GM23338 (cell line): ENCODE results near the gene EHD2. TPM values are rescaled to one million over a fixed set of nuclear protein-coding genes. Genes with fewer than 3 reads are reported as not detected.
A peak's percentile ranks its signal among the peaks of the same experiment; 100 is the strongest.

Source experiments
- ATAC-seq: fragments of 200-7000 bp; cut with Tn5 transposase; 3 replicates; pipeline ENCODE4 v1.9.1; 2020
- DNase-seq: peaks from one replicate; pipeline ENCODE4 v3.0.0-alpha.2; 2015; ENCODE audit warnings: low spot score
- H2AFZ ChIP-seq: fragments of 200-600 bp; sonication (generic); 2 replicates; pipeline ENCODE4 v1.8.0; 2016; ENCODE audit warnings: antibody characterized with exemption, mild to moderate bottlenecking, moderate library complexity
- H3F3A ChIP-seq: fragments of 200-600 bp; sonication (generic); replicated peaks from 2 replicates; pipeline ENCODE4 v1.8.0; 2017; ENCODE audit warnings: antibody characterized with exemption, mixed run types, low read depth
- H3K27ac ChIP-seq: fragments of 200-600 bp; sonication (generic); 2 replicates; pipeline ENCODE4 v1.6.1; 2016; ENCODE audit warnings: low read depth
- H3K27me3 ChIP-seq: fragments of 200-600 bp; sonication (generic); 2 replicates; pipeline ENCODE4 v1.8.0; 2016; ENCODE audit warnings: mild to moderate bottlenecking, mixed run types, moderate library complexity; ENCODE audit not compliant: insufficient read depth
- H3K36me3 ChIP-seq: fragments of 200-600 bp; sonication (generic); 2 replicates; pipeline ENCODE4 v1.8.0; 2016; ENCODE audit warnings: mild to moderate bottlenecking; ENCODE audit not compliant: insufficient read depth
- H3K4me1 ChIP-seq: fragments of 200-600 bp; sonication (generic); 2 replicates; pipeline ENCODE4 v1.8.0; 2016; ENCODE audit warnings: mild to moderate bottlenecking, moderate library complexity; ENCODE audit not compliant: insufficient read depth
- H3K4me2 ChIP-seq: fragments of 200-600 bp; sonication (generic); 2 replicates; pipeline ENCODE4 v1.7.1; 2017; ENCODE audit warnings: mixed run types
- H3K4me3 ChIP-seq: fragments of 200-600 bp; sonication (generic); 2 replicates; pipeline ENCODE4 v1.6.1; 2016; ENCODE audit warnings: mixed run types
- H3K79me2 ChIP-seq: fragments of 200-600 bp; sonication (generic); replicated peaks from 2 replicates; pipeline ENCODE4 v1.8.0; 2017; ENCODE audit warnings: mild to moderate bottlenecking; ENCODE audit not compliant: insufficient read depth
- H3K9me2 ChIP-seq: fragments of 200-600 bp; sonication (generic); 2 replicates; pipeline ENCODE4 v1.8.0; 2017; ENCODE audit not compliant: insufficient read depth
- H4K20me1 ChIP-seq: fragments of 200-600 bp; sonication (generic); replicated peaks from 2 replicates; pipeline ENCODE4 v1.8.0; 2017; ENCODE audit warnings: mild to moderate bottlenecking; ENCODE audit not compliant: insufficient read depth
- H3K27ac Mint-ChIP-seq: 2 replicates; pipeline ENCODE4 v1.8.0; 2020; ENCODE audit warnings: inconsistent platforms, mild to moderate bottlenecking, moderate library complexity, mixed read lengths
- H3K27me3 Mint-ChIP-seq: 3 replicates; pipeline ENCODE4 v1.8.0; 2022; ENCODE audit warnings: low read depth, mild to moderate bottlenecking, moderate library complexity, mixed read lengths, inconsistent platforms; ENCODE audit not compliant: insufficient read depth, poor library complexity
- H3K36me3 Mint-ChIP-seq: 3 replicates; pipeline ENCODE4 v1.8.0; 2021; ENCODE audit warnings: low read depth, mild to moderate bottlenecking, inconsistent platforms, moderate library complexity, mixed read lengths
- H3K4me1 Mint-ChIP-seq: 3 replicates; pipeline ENCODE4 v1.8.0; 2020; ENCODE audit warnings: mild to moderate bottlenecking, inconsistent platforms, mixed read lengths
- H3K4me3 Mint-ChIP-seq: 3 replicates; pipeline ENCODE4 v1.8.0; 2021; ENCODE audit warnings: moderate library complexity, mild to moderate bottlenecking, inconsistent platforms, mixed read lengths
- H3K9me3 Mint-ChIP-seq: 3 replicates; pipeline ENCODE4 v1.8.0; 2020; ENCODE audit warnings: moderate library complexity, mild to moderate bottlenecking, inconsistent platforms, mixed read lengths
- CREB1 ChIP-seq: fragments of 250-450 bp; sonication (Bioruptor Pico); IDR thresholded peaks from 2 replicates; pipeline ENCODE4 v1.5.0; 2020; ENCODE audit warnings: low read depth, mild to moderate bottlenecking, moderate library complexity
- CTCF ChIP-seq, 2 experiments: fragments of 200-600 bp in 1 of 2; sonication (generic) in 1 of 2; conservative IDR thresholded peaks; 2 replicates each; pipeline versions ENCODE4 v1.5.1 to v1.6.1; 2016 to 2017; ENCODE audit warnings: antibody characterized with exemption in 2 of 2, low read depth in 2 of 2, mild to moderate bottlenecking in 2 of 2, moderate library complexity in 1 of 2
- EZH2 ChIP-seq: fragments of 200-600 bp; sonication (generic); IDR thresholded peaks from one replicate; pipeline ENCODE4 v1.8.0; 2017; ENCODE audit warnings: antibody characterized with exemption, mild to moderate bottlenecking, low read depth; ENCODE audit not compliant: unreplicated experiment
- EZH2phosphoT487 ChIP-seq: fragments of 200-600 bp; sonication (generic); IDR thresholded peaks from one replicate; pipeline ENCODE4 v1.8.1; 2018; ENCODE audit warnings: antibody characterized with exemption; ENCODE audit not compliant: unreplicated experiment
- JUNB ChIP-seq: IDR thresholded peaks from one replicate; pipeline ENCODE4 v1.6.1; 2016; ENCODE audit warnings: antibody characterized with exemption; ENCODE audit not compliant: unreplicated experiment
- NANOG ChIP-seq: IDR thresholded peaks from 2 replicates; pipeline ENCODE4 v1.6.1; 2016; ENCODE audit warnings: antibody characterized with exemption, borderline replicate concordance
- POLR2AphosphoS5 ChIP-seq: IDR thresholded peaks from 2 replicates; pipeline ENCODE4 v1.6.1; 2016; ENCODE audit warnings: antibody characterized with exemption, low read depth
- STAT1 ChIP-seq: IDR thresholded peaks from one replicate; pipeline ENCODE4 v1.6.1; 2016; ENCODE audit warnings: antibody characterized with exemption; ENCODE audit not compliant: unreplicated experiment
- ZNF114 ChIP-seq: fragments of 250-450 bp; sonication (Bioruptor Pico); IDR thresholded peaks from 2 replicates; pipeline ENCODE4 v1.5.0; 2020; ENCODE audit warnings: mild to moderate bottlenecking, moderate library complexity
- ZNF331 ChIP-seq: fragments of 250-450 bp; sonication (Bioruptor Pico); IDR thresholded peaks from 2 replicates; pipeline ENCODE4 v1.5.0; 2020; ENCODE audit warnings: low read depth, mild to moderate bottlenecking, moderate library complexity
- ZNF462 ChIP-seq: fragments of 250-450 bp; sonication (Bioruptor Pico); IDR thresholded peaks from 2 replicates; pipeline ENCODE4 v1.5.0; 2020; ENCODE audit warnings: mild to moderate bottlenecking, moderate library complexity
- polyA plus RNA-seq: library from polyadenylated mRNA; unstranded; fragments of >200 nt; fragmentation: Nextera tagmentation; extraction: Ambion mirVana; gene quantifications from 2 replicates; pipeline ENCODE4 v1.2.1, GENCODE V29; 2016
- total RNA-seq: library from RNA; depleted of rRNA; stranded (reverse); fragments of >200 nt; shearing (Covaris generic); gene quantifications from 2 replicates; pipeline ENCODE4 v1.2.3, GENCODE V29; 2014
- TF ChIP-seq, protein P1 (sequence below): IDR thresholded peaks from 2 replicates; pipeline ENCODE4 v1.6.1; 2016; ENCODE audit warnings: antibody characterized with exemption

EHD2 gene
- total and polyA plus RNA-seq, 2 experiments from 2014 or later = 6.6 to 10.8 TPM

DNA sequence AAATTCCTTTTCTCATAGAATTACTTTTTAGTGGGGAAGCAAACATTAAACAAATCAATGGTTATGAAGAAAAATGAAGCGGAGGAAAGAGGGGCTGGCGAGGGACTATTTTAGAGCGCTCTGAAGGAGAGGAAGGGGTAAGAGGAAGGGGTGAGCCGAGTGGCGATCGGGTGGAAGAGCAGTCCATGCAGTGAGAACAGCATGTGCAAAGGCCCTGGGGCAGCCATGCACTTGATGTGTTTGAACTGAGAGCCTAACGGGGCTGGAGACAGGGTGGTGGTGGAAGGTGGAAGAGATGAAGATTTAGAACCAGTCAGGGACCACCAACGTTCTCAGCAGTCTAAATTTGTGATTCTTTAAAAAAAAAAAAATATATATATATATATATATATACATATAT, 17.7 kb downstream of the EHD2 start:
- TF ChIP-seq STAT1 (no peak), NANOG (no peak), EZH2 (no peak)
- H3F3A ChIP-seq = peaks cover 8% of the 10 kb centered on the region; the same call in 1 of the 2 replicates
- no peak overlapping the region for H3K27ac ChIP-seq
- no peaks in the 10 kb centered on the region for H3K36me3 ChIP-seq
- no peak overlapping the region for H3K4me3 ChIP-seq
- no peaks in the 10 kb centered on the region for H3K79me2 ChIP-seq
- Mint-ChIP-seq H3K4me1 (peaks cover 11% of the 10 kb centered on the region), H3K9me3 (no peaks in the 10 kb centered on the region), H3K27me3 (peaks cover 15% of the 10 kb centered on the region), H3K27ac (no peak overlapping the region; the same call in 1 of the 2 replicates), H3K4me3 (no peak overlapping the region; the same call in 2 of the 3 replicates), H3K36me3 (peaks cover 5% of the 10 kb centered on the region; the same call in 1 of the 3 replicates)
- peaks cover 6% of the 10 kb centered on the region; the same call in 1 of the 2 replicates for H3K4me1 ChIP-seq
- no peak overlapping the region for H2AFZ ChIP-seq
- DNase-seq = no peak
- no peaks in the 10 kb centered on the region for H3K27me3 ChIP-seq
- no peak overlapping the region for H3K4me2 ChIP-seq
- H4K20me1 ChIP-seq = no peaks in the 10 kb centered on the region
- H3K9me2 ChIP-seq = peaks cover 2% of the 10 kb centered on the region; the same call in 1 of the 2 replicates
- ATAC-seq = no peak

DNA sequence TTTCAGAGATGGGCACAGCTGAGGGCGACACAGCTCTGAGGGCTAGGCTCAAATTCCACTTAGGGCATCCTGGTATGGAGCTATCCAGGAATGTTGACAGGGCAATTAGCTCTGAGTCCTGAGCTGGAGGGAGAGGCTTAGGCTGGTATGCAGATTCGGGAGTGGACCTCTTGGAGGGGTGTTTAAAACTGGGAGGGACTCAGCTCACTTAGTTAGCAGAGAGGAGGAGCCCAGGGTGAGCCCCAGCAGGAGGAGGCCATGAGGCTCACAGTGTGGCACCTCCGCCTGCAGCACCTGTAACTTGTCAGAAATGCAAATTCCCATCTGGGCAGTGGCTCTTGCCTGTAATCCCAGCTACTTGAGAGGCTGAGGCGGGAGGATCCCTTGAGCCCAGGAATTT, 21.9 kb downstream of the EHD2 start:
- Histone ChIP-seq H3K4me2 (no peak overlapping the region), H4K20me1 (no peaks in the 10 kb centered on the region), H3K36me3 (no peaks in the 10 kb centered on the region), H2AFZ (no peak overlapping the region), H3K79me2 (no peaks in the 10 kb centered on the region), H3F3A (no peaks in the 10 kb centered on the region), H3K9me2 (peaks cover 2% of the 10 kb centered on the region; the same call in 1 of the 2 replicates), H3K4me1 (no peaks in the 10 kb centered on the region), H3K27me3 (no peaks in the 10 kb centered on the region), H3K4me3 (no peak overlapping the region), H3K27ac (no peak overlapping the region)
- Mint-ChIP-seq H3K9me3 (no peaks in the 10 kb centered on the region), H3K36me3 (no peaks in the 10 kb centered on the region; the same call in 2 of the 3 replicates), H3K4me3 (no peak overlapping the region), H3K27ac (no peak overlapping the region), H3K4me1 (no peaks in the 10 kb centered on the region), H3K27me3 (peaks cover 7% of the 10 kb centered on the region)
- peak; percentile 94 for ATAC-seq
- peak; percentile 76 for DNase-seq
- TF ChIP-seq ZNF114 = no peak
- no peak for TF ChIP-seq POLR2AphosphoS5
- TF ChIP-seq NANOG = no peak
- no peak for TF ChIP-seq ZNF462 (CRISPR knock-in tag)
- TF ChIP-seq JUNB = no peak
- no peak for TF ChIP-seq EZH2
- TF ChIP-seq ZNF331 (CRISPR knock-in tag) = no peak
- no peak for TF ChIP-seq CTCF (conservative IDR thresholded peaks at IDR 0.05; ENCODE audit: low read depth in 2 of 2)
- no peak for TF ChIP-seq CREB1
- TF ChIP-seq, protein P1, sequence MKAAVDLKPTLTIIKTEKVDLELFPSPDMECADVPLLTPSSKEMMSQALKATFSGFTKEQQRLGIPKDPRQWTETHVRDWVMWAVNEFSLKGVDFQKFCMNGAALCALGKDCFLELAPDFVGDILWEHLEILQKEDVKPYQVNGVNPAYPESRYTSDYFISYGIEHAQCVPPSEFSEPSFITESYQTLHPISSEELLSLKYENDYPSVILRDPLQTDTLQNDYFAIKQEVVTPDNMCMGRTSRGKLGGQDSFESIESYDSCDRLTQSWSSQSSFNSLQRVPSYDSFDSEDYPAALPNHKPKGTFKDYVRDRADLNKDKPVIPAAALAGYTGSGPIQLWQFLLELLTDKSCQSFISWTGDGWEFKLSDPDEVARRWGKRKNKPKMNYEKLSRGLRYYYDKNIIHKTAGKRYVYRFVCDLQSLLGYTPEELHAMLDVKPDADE = no peak
- no peak for TF ChIP-seq EZH2phosphoT487
- TF ChIP-seq STAT1 = no peak
